Mucosa of gallbladder (tissue), 1 donor: ENCODE data around the gene SLAMF6. TPM values are rescaled to one million over a fixed set of nuclear protein-coding genes. Genes with fewer than 3 reads are reported as not detected.

Experiments used
- DNase-seq: peaks from one replicate; pipeline ENCODE4 v3.0.0-alpha.2; 2020; ENCODE audit warnings: low spot score
- total RNA-seq: library from RNA; stranded (reverse); gene quantifications from one replicate; pipeline ENCODE4 v1.2.1, GENCODE V29; 2021
- donor health status: DM: no; HTN: no; CAD: no.

SLAMF6 gene
- total RNA-seq, 1 donor from 2014 or later = 2.2 TPM

- DNase-seq = no peak
Measured at GRCh38 chr1:160467576-160467975, 55.5 kb downstream of the SLAMF6 start.

- no peak for DNase-seq
Measured at GRCh38 chr1:160466961-160467360, 56.1 kb downstream of the SLAMF6 start.

DNA sequence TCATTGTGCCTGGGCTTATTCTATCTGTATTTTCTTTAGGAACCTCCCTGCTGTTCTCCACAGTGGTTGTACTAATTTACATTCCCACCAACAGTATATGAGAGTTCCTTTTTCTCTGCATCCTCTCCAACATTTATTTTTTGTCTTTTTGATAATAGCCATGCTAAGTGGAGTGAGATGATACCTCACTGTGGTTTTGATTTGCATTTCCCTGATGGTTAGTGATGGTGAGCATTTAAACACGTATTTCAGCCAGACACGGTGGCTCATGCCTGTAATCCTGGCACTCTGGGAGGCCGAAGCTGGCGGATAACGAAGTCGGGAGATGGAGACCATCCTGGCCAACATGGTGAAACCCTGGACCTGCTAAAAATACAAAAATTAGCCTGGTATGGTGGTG is 57.9 kb downstream of the SLAMF6 start:
- DNase-seq = no peak

GRCh38 chr1:160460683-160461287 is 62.3 kb downstream of the SLAMF6 start:
- no peak for DNase-seq

DNA sequence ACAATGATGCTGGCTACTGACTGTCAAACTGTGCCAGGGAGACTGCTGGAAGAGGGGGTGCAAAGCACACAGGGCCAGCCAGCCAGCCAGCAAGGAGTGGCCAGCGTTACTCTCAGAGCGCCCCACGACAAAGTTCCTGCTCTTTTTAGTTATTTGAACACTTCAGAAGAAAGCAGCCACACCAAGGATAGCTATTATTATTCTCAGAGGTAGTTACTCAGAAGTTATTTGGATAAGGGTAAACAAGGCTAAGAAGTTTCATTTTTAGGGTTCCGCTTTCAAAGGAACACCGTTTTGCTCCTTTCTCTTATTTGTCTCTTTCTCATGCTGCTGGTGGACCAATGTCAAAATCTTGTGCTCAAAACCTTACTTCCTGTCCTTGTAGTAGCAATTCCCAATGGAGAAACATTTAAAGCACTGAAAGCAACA is 62.8 kb downstream of the SLAMF6 start:
- no peak for DNase-seq

GRCh38 chr1:160459687-160460086 is 63.4 kb downstream of the SLAMF6 start:
- no peak for DNase-seq

DNA sequence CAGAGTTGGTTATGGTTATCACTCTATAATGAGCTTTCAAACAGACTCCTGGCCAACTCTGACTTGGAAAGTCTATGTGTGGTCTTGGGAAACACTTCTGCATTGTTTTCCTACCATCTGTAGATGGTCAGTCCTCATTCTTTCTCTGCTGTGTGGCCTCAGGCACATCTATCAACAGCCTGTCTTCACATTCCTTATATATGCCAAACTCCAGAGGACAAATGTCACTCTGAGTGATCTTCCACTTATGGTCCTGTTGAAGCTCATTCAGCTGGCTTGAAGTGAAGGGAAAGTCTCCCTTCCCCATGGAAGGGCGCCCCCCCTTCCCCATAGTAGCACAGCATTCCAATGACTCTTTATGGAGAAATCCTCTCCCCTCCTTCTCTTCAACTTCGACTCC is 64.0 kb downstream of the SLAMF6 start:
- DNase-seq = no peak

- DNase-seq = no peak
Measured at GRCh38 chr1:160455153-160455517, 67.9 kb downstream of the SLAMF6 start.

DNA sequence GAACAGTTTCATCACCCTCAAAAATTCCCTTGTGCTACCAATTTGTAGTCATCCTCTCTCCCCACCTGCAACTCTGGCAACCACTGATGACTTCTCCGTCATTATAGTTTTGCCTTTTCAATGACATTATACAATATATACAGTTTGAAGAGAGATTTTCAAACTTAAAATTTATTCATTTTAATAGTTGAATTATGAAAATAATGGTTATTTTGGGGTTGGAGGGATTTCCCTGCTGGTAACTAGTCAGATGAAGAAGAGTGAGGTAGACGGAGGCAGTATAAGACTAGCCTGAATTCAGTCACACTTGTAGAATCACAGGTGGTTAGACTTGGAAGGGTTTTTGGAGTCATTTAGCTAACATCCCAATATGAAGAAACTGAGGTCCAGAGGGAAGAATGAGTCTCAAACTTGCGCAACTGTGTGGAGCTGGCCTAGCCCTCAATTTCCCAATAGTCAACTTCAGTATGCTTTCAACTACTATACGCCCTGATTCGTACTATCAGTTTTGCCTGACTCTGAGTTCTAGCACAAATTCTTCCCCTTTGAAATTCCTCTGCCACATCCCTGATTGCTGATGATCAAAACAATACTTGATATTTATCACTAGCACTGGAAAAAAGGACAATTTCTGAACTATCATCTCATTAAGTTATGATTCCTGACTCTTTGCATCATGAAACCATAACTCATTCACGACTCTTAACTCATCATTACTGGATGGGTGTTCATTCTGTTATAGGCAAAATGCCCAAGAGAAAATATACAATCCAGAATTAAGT is 68.5 kb downstream of the SLAMF6 start:
- DNase-seq = no peak

DNA sequence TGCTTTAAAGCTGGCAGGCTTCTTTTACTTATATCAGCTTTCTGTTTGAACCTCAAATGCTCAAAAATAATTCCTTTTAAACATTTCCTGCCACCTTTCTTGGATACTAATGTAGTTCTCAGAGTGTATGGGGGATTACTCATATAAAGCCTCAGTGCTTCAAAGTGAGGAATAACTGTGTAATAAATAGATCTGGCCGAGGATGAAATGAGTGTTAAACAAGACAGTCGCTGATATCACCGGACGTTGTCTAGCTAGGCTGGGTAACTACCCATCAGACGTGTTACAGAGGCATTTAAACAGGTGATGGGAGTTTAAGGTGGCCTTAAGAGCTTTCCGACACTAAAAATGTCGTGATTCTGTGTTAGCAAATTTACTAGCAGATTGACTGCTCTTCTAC is 69.6 kb downstream of the SLAMF6 start:
- no peak for DNase-seq

DNA sequence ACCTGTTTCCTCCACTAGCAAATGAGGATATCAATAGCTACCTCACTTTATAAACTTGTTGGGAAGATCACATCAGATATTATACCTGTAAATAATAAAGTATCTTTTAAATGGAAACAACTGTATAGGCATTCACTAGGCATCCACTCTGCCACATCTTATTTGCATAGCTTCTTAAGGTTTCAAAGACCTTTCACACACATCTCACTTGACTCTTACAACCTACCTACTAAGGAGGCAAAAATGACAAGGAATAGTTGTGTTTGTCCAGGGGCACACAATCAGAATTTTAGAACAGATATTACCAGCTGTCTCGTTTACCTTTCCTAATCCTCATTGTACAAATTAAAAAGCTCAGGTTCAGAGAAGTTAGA is 71.2 kb downstream of the SLAMF6 start:
- DNase-seq = no peak

- DNase-seq = no peak
Measured at GRCh38 chr1:160451119-160451858, 71.8 kb downstream of the SLAMF6 start.

GRCh38 chr1:160449494-160449893 is 73.6 kb downstream of the SLAMF6 start:
- DNase-seq = no peak

DNA sequence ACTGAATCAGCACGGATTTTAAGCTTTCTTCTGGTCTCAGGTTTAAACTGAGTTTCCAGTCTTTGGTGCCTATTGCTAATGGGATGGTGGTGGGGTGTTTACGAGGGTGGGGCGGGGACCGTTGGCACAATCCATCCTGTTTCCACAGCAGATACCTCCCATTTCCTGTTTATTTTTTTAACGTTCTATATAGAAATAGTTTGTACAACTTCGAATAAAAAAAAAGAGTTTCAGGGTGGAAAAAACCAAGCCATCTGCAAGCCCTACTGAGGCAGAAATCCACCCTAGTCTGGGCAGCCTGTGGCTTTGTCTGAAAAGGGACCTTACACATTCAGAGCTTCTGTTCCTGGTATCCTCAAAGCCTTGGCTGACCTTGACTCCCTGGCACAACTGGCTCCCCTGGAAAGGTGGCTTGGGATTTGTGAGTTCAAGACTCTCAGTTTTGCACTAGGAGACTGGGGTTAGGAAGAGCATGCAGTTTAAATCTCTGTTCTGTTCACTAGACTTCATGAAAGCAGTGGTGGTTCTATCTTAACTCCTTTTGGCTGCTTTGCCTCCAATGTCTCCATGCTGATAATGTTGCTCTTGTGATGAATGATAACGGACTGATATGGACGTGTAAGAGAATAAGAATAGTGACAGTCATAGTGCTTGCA is 76.0 kb downstream of the SLAMF6 start:
- no peak for DNase-seq

DNA sequence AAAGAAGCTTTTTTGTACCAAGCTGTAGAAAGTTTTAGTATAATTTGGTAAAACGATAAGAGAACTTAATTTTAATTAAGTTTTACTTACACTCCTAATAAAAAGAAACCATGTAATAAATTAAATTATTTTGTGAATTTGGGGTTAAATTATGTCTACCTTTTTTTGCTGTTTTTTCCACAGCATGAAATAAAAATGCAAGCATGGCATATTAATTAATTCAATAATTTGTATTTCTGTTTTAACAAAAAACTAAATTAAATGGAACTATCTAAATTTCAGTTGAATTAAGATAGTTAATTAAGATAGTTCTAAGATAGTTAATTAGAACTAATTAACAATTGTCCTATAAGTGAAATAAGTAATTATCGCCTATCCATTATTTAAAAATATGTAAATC is 83.3 kb downstream of the SLAMF6 start:
- DNase-seq = no peak

- no peak for DNase-seq
Measured at GRCh38 chr1:160438935-160439334, 84.1 kb downstream of the SLAMF6 start.

- DNase-seq = no peak
Measured at GRCh38 chr1:160438317-160438918, 84.6 kb downstream of the SLAMF6 start.

DNA sequence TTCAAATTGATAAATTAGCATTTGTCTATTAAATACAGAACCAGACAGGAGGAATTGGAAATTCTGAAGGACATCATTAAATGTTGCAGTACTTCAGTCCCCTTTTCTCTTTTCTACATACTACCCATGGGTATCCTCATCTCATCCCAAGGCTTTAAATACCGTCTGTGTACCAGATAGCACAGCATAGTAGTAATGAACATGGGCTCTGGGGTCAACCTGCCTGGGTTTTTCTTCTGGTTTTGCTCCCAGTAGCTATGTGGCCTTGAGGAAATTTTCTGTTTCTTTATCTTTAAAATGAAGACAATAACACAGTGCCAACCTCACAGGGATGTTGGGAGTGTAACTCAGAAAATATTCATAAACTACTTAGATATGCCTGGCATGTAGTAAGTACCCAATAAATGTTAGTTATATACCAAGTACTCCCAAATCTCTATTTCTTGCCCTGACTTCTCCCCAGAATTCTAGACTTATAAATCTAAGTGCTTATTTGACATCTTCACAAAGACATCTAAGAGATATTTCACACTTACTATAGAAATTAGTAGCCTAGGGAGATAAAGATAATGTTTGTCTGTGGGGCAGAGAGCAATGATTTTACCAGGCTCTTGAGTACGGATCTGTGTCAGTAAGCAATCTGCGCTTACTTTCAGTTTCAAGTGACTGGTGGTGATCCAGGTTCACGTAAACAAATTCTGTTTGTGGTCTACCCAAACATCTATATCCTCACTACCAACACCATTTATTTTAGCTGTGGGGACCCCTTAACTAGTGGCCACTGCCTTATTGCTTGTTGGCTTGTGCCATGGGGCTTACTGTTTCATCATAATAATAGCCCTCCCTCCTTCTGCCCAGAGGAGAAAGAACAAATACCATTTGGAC is 85.4 kb downstream of the SLAMF6 start:
- DNase-seq = no peak

DNA sequence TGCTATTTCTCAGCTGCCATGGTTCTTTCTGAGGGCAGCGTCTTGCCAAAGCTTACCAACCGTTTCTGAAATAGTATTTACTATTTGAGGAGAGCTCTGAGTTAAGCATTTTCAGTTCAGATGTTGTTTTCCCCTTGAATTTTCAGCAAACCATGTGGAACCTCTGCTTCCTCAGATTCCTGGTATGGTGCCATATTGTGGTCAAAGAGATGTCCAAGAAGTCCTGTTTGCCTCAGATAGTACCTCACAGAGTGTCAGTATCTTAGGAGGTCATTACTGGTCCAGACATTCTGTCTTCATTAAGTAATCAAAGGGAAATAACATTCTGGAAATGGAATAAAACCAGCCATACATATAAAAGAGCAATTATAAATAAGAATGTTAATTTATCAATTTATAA is 86.1 kb downstream of the SLAMF6 start:
- DNase-seq = no peak
